ENCODE measurements around the gene EPB41L3.
"Not testable (repeated sequence)": the region's sequence is repeated elsewhere in the genome, so short reads cannot be mapped to it uniquely, and the experiment has no call there.

Gene EPB41L3

DNA sequence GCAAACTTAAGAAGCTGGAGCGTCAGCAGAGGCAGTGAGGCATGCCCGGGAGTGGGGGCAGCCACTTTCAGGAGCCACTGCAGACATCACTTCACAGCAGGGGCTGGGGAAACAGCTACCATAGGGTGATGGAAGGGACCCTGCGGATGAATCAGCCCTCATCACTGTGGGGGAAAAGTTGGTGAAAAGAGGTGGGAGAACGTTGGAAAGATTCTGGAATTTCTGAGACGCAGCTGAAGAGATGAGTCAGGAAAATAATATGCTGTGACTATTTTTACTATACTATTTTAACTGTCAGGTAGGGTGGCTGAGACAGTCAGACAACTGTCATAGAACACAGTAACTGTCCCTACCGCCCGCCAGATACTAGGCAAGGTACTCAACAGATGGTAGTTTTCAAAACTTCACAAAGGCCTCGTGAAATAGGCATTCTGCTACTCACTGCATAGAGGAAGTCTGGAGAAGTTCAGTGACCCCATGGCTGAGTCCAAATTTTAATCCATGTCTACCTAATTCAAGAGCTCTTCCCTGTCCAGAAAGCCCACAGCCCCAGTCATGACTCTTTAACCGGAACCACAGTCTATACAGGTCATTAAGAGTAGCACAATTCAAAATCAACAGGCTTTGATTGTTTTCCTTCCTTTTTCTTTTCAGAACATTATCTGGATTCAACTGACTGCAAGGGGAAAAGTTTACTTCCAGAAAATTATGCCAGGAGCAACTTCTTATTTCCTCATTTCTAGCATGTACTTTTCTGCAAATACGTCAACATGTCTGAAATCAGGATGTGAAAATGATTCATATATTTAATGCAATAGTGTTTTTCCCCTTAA lies 39.3 kb upstream of the EPB41L3 start:
- no peak overlapping the region for H3K4me3 ChIP-seq (ENCODE audit: low read depth, low read length)
- peak overlapping the region; percentile 78 for H2AFZ ChIP-seq
- H3K9ac ChIP-seq: no peak overlapping the region
- H3K4me1 ChIP-seq: peaks cover 22% of the 10 kb centered on the region
- H3K36me3 ChIP-seq (ENCODE audit: control insufficient read depth, insufficient read depth, low read length): no peaks in the 10 kb centered on the region
- peaks cover 3% of the 10 kb centered on the region for H3K79me2 ChIP-seq
- no peaks in the 10 kb centered on the region for H3K9me3 ChIP-seq (ENCODE audit: control insufficient read depth, low read length)
- TF ChIP-seq, protein P1, sequence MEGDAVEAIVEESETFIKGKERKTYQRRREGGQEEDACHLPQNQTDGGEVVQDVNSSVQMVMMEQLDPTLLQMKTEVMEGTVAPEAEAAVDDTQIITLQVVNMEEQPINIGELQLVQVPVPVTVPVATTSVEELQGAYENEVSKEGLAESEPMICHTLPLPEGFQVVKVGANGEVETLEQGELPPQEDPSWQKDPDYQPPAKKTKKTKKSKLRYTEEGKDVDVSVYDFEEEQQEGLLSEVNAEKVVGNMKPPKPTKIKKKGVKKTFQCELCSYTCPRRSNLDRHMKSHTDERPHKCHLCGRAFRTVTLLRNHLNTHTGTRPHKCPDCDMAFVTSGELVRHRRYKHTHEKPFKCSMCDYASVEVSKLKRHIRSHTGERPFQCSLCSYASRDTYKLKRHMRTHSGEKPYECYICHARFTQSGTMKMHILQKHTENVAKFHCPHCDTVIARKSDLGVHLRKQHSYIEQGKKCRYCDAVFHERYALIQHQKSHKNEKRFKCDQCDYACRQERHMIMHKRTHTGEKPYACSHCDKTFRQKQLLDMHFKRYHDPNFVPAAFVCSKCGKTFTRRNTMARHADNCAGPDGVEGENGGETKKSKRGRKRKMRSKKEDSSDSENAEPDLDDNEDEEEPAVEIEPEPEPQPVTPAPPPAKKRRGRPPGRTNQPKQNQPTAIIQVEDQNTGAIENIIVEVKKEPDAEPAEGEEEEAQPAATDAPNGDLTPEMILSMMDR (IDR thresholded peaks at IDR 0.05): no peak
- peak overlapping the region; percentile 21 for H3K27ac ChIP-seq
- H3K4me2 ChIP-seq (ENCODE audit: low read length): no peak overlapping the region
- no peaks in the 10 kb centered on the region for H3K27me3 ChIP-seq (ENCODE audit: control insufficient read depth, insufficient read depth, low read length)

DNA sequence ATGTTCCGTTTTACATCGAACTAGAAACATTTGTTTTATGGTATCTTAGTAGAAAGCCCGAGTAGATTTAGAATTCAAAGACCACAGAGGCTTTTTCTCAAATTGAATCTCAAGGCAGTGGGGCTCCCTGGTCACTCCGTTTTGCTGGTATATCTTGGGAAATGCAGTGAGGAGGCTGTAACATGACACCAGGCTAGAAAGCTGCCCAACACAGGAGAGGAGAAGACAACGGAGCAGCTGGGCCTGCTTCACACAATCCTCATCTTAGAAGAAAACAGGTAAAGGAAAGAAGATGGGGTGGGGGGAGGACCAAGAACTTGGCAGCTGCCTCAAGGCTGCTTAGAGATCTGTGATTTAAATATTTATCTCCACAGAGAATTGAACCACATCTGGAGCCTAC lies 38.3 kb upstream of the EPB41L3 start:
- H3K4me2 ChIP-seq (ENCODE audit: low read length): no peak overlapping the region
- no peaks in the 10 kb centered on the region for H3K36me3 ChIP-seq (ENCODE audit: control insufficient read depth, insufficient read depth, low read length)
- no peak overlapping the region for H3K4me3 ChIP-seq (ENCODE audit: low read depth, low read length)
- H2AFZ ChIP-seq: peak overlapping the region; percentile 78
- peaks cover 22% of the 10 kb centered on the region for H3K4me1 ChIP-seq
- H3K9me3 ChIP-seq (ENCODE audit: control insufficient read depth, low read length): no peaks in the 10 kb centered on the region
- no peaks in the 10 kb centered on the region for H3K79me2 ChIP-seq
- H3K9ac ChIP-seq: no peak overlapping the region
- H3K27me3 ChIP-seq (ENCODE audit: control insufficient read depth, insufficient read depth, low read length): no peaks in the 10 kb centered on the region
- peak overlapping the region; percentile 21 for H3K27ac ChIP-seq
- TF ChIP-seq, protein P1 (IDR thresholded peaks at IDR 0.05): no peak

DNA sequence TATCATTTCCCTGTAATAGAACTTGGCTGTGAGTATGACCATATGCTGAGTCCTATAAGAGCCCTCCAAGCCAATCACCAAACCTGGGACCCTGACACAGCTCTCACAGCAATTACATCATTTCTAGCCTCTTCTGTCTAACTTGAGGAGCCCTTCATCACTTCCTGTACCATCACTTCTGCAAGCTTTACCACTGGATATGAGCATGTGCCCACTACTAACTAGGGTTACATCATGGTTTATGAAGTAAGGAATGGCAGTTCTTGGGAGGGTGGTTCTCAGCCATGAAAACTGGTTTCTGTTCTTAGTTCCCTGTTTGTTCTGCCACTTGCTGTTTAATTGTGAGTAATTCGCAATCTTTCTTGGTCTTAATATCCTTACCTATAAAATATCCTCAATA lies 31.0 kb upstream of the EPB41L3 start:
- no peak overlapping the region for H3K9ac ChIP-seq
- no peaks in the 10 kb centered on the region for H3K9me3 ChIP-seq (ENCODE audit: control insufficient read depth, low read length)
- H3K4me2 ChIP-seq (ENCODE audit: low read length): no peak overlapping the region
- no peaks in the 10 kb centered on the region for H3K36me3 ChIP-seq (ENCODE audit: control insufficient read depth, insufficient read depth, low read length)
- H2AFZ ChIP-seq: peak overlapping the region; percentile 13
- peaks cover 3% of the 10 kb centered on the region for H3K4me1 ChIP-seq
- TF ChIP-seq, protein P1 (IDR thresholded peaks at IDR 0.05): no peak
- H3K4me3 ChIP-seq (ENCODE audit: low read depth, low read length): no peak overlapping the region
- H3K27me3 ChIP-seq (ENCODE audit: control insufficient read depth, insufficient read depth, low read length): no peaks in the 10 kb centered on the region
- H3K27ac ChIP-seq: no peak overlapping the region
- no peaks in the 10 kb centered on the region for H3K79me2 ChIP-seq

DNA sequence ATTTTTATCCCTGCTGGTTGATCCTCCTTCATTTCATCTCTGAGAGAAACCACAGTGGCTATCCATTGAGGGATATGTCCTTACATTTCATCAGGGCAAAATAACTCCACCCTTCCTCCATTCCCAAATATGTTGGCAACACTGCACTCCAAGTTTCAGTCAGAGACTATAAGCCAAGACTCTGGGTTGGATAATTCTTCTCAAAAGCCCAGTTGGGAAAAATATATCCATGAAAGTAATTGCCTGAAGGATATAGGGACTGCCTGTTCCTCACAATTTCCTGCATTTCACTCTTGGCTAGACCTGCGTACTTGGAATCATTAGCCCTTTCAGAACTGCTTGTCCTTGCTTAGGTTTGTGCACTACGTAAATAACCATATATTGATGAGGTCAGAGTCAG lies 27.9 kb upstream of the EPB41L3 start:
- Histone ChIP-seq H3K9me3 (ENCODE audit: control insufficient read depth, low read length) (no peaks in the 10 kb centered on the region), H3K4me2 (ENCODE audit: low read length) (no peak overlapping the region), H2AFZ (no peak overlapping the region), H3K27me3 (ENCODE audit: control insufficient read depth, insufficient read depth, low read length) (no peaks in the 10 kb centered on the region), H3K27ac (no peak overlapping the region), H3K4me3 (ENCODE audit: low read depth, low read length) (no peak overlapping the region), H3K36me3 (ENCODE audit: control insufficient read depth, insufficient read depth, low read length) (no peaks in the 10 kb centered on the region), H3K4me1 (no peaks in the 10 kb centered on the region), H3K9ac (no peak overlapping the region), H3K79me2 (no peaks in the 10 kb centered on the region)
- TF ChIP-seq, protein P1 (IDR thresholded peaks at IDR 0.05): no peak

DNA sequence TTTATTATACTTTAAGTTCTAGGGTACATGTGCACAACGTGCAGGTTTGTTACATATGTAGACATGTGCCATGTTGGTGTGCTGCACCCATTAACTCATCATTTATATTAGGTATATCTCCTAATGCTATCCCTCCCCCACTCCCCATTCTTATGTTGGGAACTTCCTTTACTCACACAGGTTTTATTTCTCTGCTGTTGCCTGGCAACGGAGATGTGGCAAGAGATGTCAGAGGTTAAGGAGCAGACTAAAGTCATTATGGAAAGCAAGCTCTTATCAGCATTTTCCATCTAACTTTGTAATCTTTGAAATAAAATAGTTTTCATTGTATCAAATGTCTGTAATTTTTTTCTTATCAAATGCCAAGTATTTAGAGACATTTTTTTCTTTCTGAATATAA lies 26.8 kb upstream of the EPB41L3 start:
- H3K36me3 ChIP-seq (ENCODE audit: control insufficient read depth, insufficient read depth, low read length); H3K4me3 ChIP-seq (ENCODE audit: low read depth, low read length); H2AFZ ChIP-seq; H3K9me3 ChIP-seq (ENCODE audit: control insufficient read depth, low read length); H3K4me1 ChIP-seq; H3K27ac ChIP-seq; H3K9ac ChIP-seq; H3K79me2 ChIP-seq; H3K27me3 ChIP-seq (ENCODE audit: control insufficient read depth, insufficient read depth, low read length); H3K4me2 ChIP-seq (ENCODE audit: low read length): not testable (repeated sequence)
